CD4-positive, alpha-beta T cell (primary cell): Measurements from ENCODE around the gene MEPE. TPM values are rescaled to one million over a fixed set of nuclear protein-coding genes. Genes with fewer than 3 reads are reported as not detected.
A peak's percentile ranks its signal among the peaks of the same experiment; 100 is the strongest.

ENCODE experiments used
- ATAC-seq: fragments of 200-7000 bp; cut with Tn5 transposase; one replicate; pipeline ENCODE4 v1.10.0; 2022; ENCODE audit warnings: mild to moderate bottlenecking; ENCODE audit not compliant: poor library complexity
- CTCF ChIA-PET: fragments of 350-600 bp; sonication (Branson Sonifier 250); formaldehyde crosslinking; loops from one replicate; lab custom pipeline; 2021; ENCODE audit warnings: antibody characterized with exemption, inconsistent platforms; lab: Charles Lee
- POLR2A ChIA-PET: fragments of 350-600 bp; sonication (Branson Sonifier 250); formaldehyde crosslinking; loops from one replicate; lab custom pipeline; 2021; ENCODE audit warnings: antibody characterized with exemption, inconsistent platforms; lab: Charles Lee
- DNase-seq, 14 experiments: peaks; one replicate each; pipeline ENCODE4 v3.0.0-alpha.2; 2013 to 2020; ENCODE audit warnings: mixed read lengths in 2 of 14
- H3K27ac ChIP-seq, 2 donors: one replicate each; pipeline versions ENCODE4 v1.5.1 to v1.7.0; 2013; ENCODE audit warnings: low read length in 2 of 2, low read depth in 1 of 2, mild to moderate bottlenecking in 1 of 2
- H3K27me3 ChIP-seq, 2 experiments: 1 replicate in 1 of 2; 2 replicates in 1 of 2; pipeline versions ENCODE4 v1.6.1 to v1.7.0; 2013; ENCODE audit warnings: low read length in 2 of 2, control low read depth in 1 of 2, mild to moderate bottlenecking in 1 of 2, moderate library complexity in 1 of 2; ENCODE audit not compliant: insufficient read depth in 2 of 2, control insufficient read depth in 1 of 2
- H3K36me3 ChIP-seq: one replicate; pipeline ENCODE4 v1.6.1; 2013; ENCODE audit warnings: low read length, control low read depth; ENCODE audit not compliant: insufficient read depth
- H3K4me1 ChIP-seq: one replicate; pipeline ENCODE4 v1.6.1; 2013; ENCODE audit warnings: low read length, control low read depth; ENCODE audit not compliant: insufficient read depth
- H3K4me3 ChIP-seq: one replicate; pipeline ENCODE4 v1.5.1; 2013; ENCODE audit warnings: mild to moderate bottlenecking, low read length, moderate library complexity
- H3K9me3 ChIP-seq, 2 experiments: 1 replicate in 1 of 2; 2 replicates in 1 of 2; pipeline versions ENCODE4 v1.6.1 to v1.7.0; 2013; ENCODE audit warnings: low read length in 2 of 2, mild to moderate bottlenecking in 2 of 2, control low read depth in 1 of 2, moderate library complexity in 1 of 2; ENCODE audit not compliant: control insufficient read depth in 1 of 2, insufficient read depth in 1 of 2
- H3K27ac Mint-ChIP-seq: one replicate; pipeline ENCODE4 v1.8.0; 2020; ENCODE audit warnings: mixed read lengths
- H3K27me3 Mint-ChIP-seq: one replicate; pipeline ENCODE4 v1.8.0; 2021; ENCODE audit warnings: mixed read lengths
- H3K36me3 Mint-ChIP-seq: one replicate; pipeline ENCODE4 v1.8.0; 2021; ENCODE audit warnings: low read depth, mixed read lengths
- H3K4me1 Mint-ChIP-seq: one replicate; pipeline ENCODE4 v1.8.0; 2021; ENCODE audit warnings: low read depth, mixed read lengths
- H3K4me3 Mint-ChIP-seq: one replicate; pipeline ENCODE4 v1.8.0; 2020; ENCODE audit warnings: mild to moderate bottlenecking, mixed read lengths
- H3K9me3 Mint-ChIP-seq: one replicate; pipeline ENCODE4 v1.8.0; 2020; ENCODE audit warnings: mixed read lengths
- CTCF ChIP-seq: fragments of 200-600 bp; IDR thresholded peaks from one replicate; pipeline ENCODE4 v1.8.0; 2022; ENCODE audit warnings: antibody characterized with exemption, mild to moderate bottlenecking
- intact Hi-C, 2 experiments: fragments of 100-400 bp; cut with DNase I in 1 of 2; cut with micrococcal nuclease in 1 of 2; formaldehyde crosslinking; loops; one replicate each; pipeline versions ENCODE4 v1.15.1 to v1.9.0; 2023 to 2025; cut with DNase I, micrococcal nuclease
- total RNA-seq, 174 experiments: library from RNA in 2 of 174; stranded (reverse) in 2 of 174; gene quantifications; one replicate each; pipeline ENCODE4 v1.2.3 and lab custom pipeline; 2021 to 2026

MEPE gene
- total RNA-seq, 2 experiments from 2014 or later = not detected

- Histone ChIP-seq H3K4me1 (no peaks in the 10 kb centered on the region), H3K9me3 (peaks cover 0 to 4% of the 10 kb centered on the region in 2 experiments), H3K4me3 (no peak overlapping the region), H3K36me3 (no peaks in the 10 kb centered on the region), H3K27me3 (no peaks in the 10 kb centered on the region), H3K27ac (no peak overlapping the region)
- intact Hi-C loops = no loop called here
- no peak overlapping the region for H3K4me3 Mint-ChIP-seq
- ATAC-seq = no peak
- peaks cover 25% of the 10 kb centered on the region for H3K27me3 Mint-ChIP-seq
- H3K36me3 Mint-ChIP-seq = no peaks in the 10 kb centered on the region
- CTCF ChIA-PET = no interaction called here
- H3K27ac Mint-ChIP-seq = no peak overlapping the region
- H3K9me3 Mint-ChIP-seq = no peaks in the 10 kb centered on the region
- TF ChIP-seq CTCF = no peak
- POLR2A ChIA-PET = no interaction called here
- no peaks in the 10 kb centered on the region for H3K4me1 Mint-ChIP-seq
- DNase-seq = peak in 3 of 14 experiments; percentile 15 to 66 (median 54)
Measured at GRCh38 chr4:87895964-87896621, 63.3 kb downstream of the MEPE start.

Other genes with a start within 250 kb of the MEPE start
- not detected for gene DSPP, start 224.4 kb upstream of the MEPE start, total RNA-seq
- gene DMP1, start 182.7 kb upstream of the MEPE start, total RNA-seq = not detected
- not detected for gene IBSP, start 33.4 kb upstream of the MEPE start, total RNA-seq
- gene SPP1, start 142.7 kb downstream of the MEPE start, total RNA-seq = not detected
- gene PKD2, start 174.7 kb downstream of the MEPE start, total RNA-seq = 1 to 10 TPM; 4.1 to 4.3 TPM